B cell (primary cell): ENCODE data around the gene SELENON. TPM values are rescaled to one million over a fixed set of nuclear protein-coding genes. Genes with fewer than 3 reads are reported as not detected.
A peak's percentile ranks its signal among the peaks of the same experiment; 100 is the strongest.

ENCODE experiments used
- ATAC-seq: fragments of 200-7000 bp; cut with Tn5 transposase; one replicate; pipeline ENCODE4 v1.10.0; 2021; ENCODE audit warnings: low read depth, mild to moderate bottlenecking, moderate number of reproducible peaks, moderate library complexity
- CTCF ChIA-PET: fragments of 350-600 bp; sonication (Branson Sonifier 250); formaldehyde crosslinking; loops from one replicate; lab custom pipeline; 2021; ENCODE audit warnings: antibody characterized with exemption, inconsistent platforms; lab: Charles Lee
- POLR2A ChIA-PET: fragments of 350-600 bp; sonication (Branson Sonifier 250); formaldehyde crosslinking; loops from one replicate; lab custom pipeline; 2021; ENCODE audit warnings: antibody characterized with exemption; lab: Charles Lee
- DNase-seq: peaks from one replicate; pipeline ENCODE4 v3.0.0; 2013
- H2AFZ ChIP-seq: 2 replicates; pipeline ENCODE4 v1.6.1; 2012; ENCODE audit warnings: mild to moderate bottlenecking, low read depth, low read length; ENCODE audit not compliant: insufficient read depth, poor library complexity, severe bottlenecking
- H3K27ac ChIP-seq, 2 donors: 1 replicate in 1 of 2; 2 replicates in 1 of 2; pipeline ENCODE4 v1.5.1; 2012 to 2013; ENCODE audit warnings: low read length in 2 of 2, mild to moderate bottlenecking in 2 of 2, moderate library complexity in 1 of 2
- H3K27me3 ChIP-seq, 4 experiments: fragments of 200-600 bp in 1 of 4; sonication (generic) in 1 of 4; replicated peaks in 1 of 4; 1 replicate in 2 of 4; 2 replicates in 2 of 4; pipeline versions ENCODE4 v1.6.1 to v1.7.0; 2013 to 2016; ENCODE audit warnings: low read length in 3 of 4, mild to moderate bottlenecking in 2 of 4, mixed read lengths in 1 of 4, moderate library complexity in 1 of 4; ENCODE audit not compliant: insufficient read depth in 4 of 4, control insufficient read depth in 3 of 4; ENCODE audit errors: control extremely low read depth in 1 of 4
- H3K36me3 ChIP-seq, 2 experiments: replicated peaks in 1 of 2; 1 replicate in 1 of 2; 2 replicates in 1 of 2; pipeline versions ENCODE4 v1.6.1 to v1.7.1; 2013; ENCODE audit warnings: low read length in 1 of 2; ENCODE audit not compliant: insufficient read depth in 2 of 2, control insufficient read depth in 1 of 2; ENCODE audit errors: control extremely low read depth in 1 of 2, extremely low read depth in 1 of 2
- H3K4me1 ChIP-seq, 2 donors: fragments of 200-600 bp in 1 of 2; sonication (generic) in 1 of 2; 1 replicate in 1 of 2; 2 replicates in 1 of 2; pipeline versions ENCODE4 v1.5.1 to v1.6.1; 2013 to 2017; ENCODE audit warnings: low read length in 2 of 2; ENCODE audit not compliant: control insufficient read depth in 2 of 2, insufficient read depth in 2 of 2
- H3K4me2 ChIP-seq: replicated peaks from 2 replicates; pipeline ENCODE3; 2012; ENCODE audit warnings: mild to moderate bottlenecking, low read depth, low read length; ENCODE audit not compliant: poor library complexity, severe bottlenecking
- H3K4me3 ChIP-seq, 5 experiments: fragments of 200-600 bp in 1 of 5; sonication (generic) in 1 of 5; 1 replicate in 3 of 5; 2 replicates in 2 of 5; pipeline versions ENCODE4 v1.5.1 to v1.7.0; 2011 to 2016; ENCODE audit warnings: low read length in 4 of 5, mild to moderate bottlenecking in 4 of 5, low read depth in 2 of 5, control low read depth in 1 of 5, moderate library complexity in 1 of 5; ENCODE audit not compliant: insufficient read depth in 1 of 5; ENCODE audit errors: control extremely low read depth in 1 of 5, extremely low read depth in 1 of 5
- H3K79me2 ChIP-seq: fragments of 200-600 bp; sonication (generic); one replicate; pipeline ENCODE4 v1.6.0; 2016; ENCODE audit warnings: low read length; ENCODE audit not compliant: control insufficient read depth, insufficient read depth
- H3K9ac ChIP-seq: fragments of 200-600 bp; sonication (generic); 2 replicates; pipeline ENCODE4 v1.6.1; 2017; ENCODE audit warnings: mild to moderate bottlenecking, low read length, moderate library complexity
- H3K9me3 ChIP-seq, 3 donors: one replicate each; pipeline versions ENCODE4 v1.6.1 to v1.7.1; 2013; ENCODE audit warnings: low read length in 2 of 3; ENCODE audit not compliant: control insufficient read depth in 2 of 3, insufficient read depth in 1 of 3; ENCODE audit errors: control extremely low read depth in 1 of 3
- H4K20me1 ChIP-seq: 2 replicates; pipeline ENCODE4 v1.6.0; 2012; ENCODE audit warnings: mild to moderate bottlenecking, low read length; ENCODE audit not compliant: insufficient read depth, control insufficient read depth, poor library complexity, severe bottlenecking
- H3K27ac Mint-ChIP-seq: one replicate; pipeline ENCODE4 v1.8.0; 2021; ENCODE audit warnings: mixed read lengths
- H3K27me3 Mint-ChIP-seq: one replicate; pipeline ENCODE4 v1.8.0; 2021; ENCODE audit warnings: mixed read lengths
- H3K4me1 Mint-ChIP-seq: one replicate; pipeline ENCODE4 v1.8.0; 2021; ENCODE audit warnings: mixed read lengths
- H3K4me3 Mint-ChIP-seq: one replicate; pipeline ENCODE4 v1.8.0; 2021; ENCODE audit warnings: mixed read lengths
- H3K9me3 Mint-ChIP-seq: one replicate; pipeline ENCODE4 v1.8.0; 2022; ENCODE audit warnings: mixed read lengths; ENCODE audit not compliant: insufficient read depth
- CTCF ChIP-seq: fragments of 200-600 bp; IDR thresholded peaks from one replicate; pipeline ENCODE4 v1.8.0; 2022; ENCODE audit warnings: antibody characterized with exemption, mild to moderate bottlenecking
- EZH2 ChIP-seq: IDR thresholded peaks from 2 replicates; pipeline ENCODE4 v1.6.1; 2012; ENCODE audit warnings: borderline replicate concordance, low read depth, mild to moderate bottlenecking, moderate library complexity, low read length; ENCODE audit not compliant: insufficient read depth, poor library complexity, severe bottlenecking
- WGBS: methylation state at CpG from one replicate; pipeline ENCODE4 v1.1.5; 2013; ENCODE audit warnings: missing lambda C conversion rate; ENCODE audit not compliant: insufficient coverage; 5-methylcytosine and 5-hydroxymethylcytosine counted together
- intact Hi-C: fragments of 100-400 bp; cut with micrococcal nuclease; formaldehyde crosslinking; loops from one replicate; pipeline ENCODE4 v1.10.0; 2022
- polyA plus RNA-seq: library from polyadenylated mRNA; depleted of rRNA; stranded (reverse); fragments of >200 nt; gene quantifications from 2 replicates; pipeline ENCODE4 v1.2.3, GENCODE V29; 2012
- total RNA-seq, 2 donors: library from RNA; stranded (reverse); fragments of 120-200 nt in 1 of 2; gene quantifications; 1 replicate in 1 of 2; 2 replicates in 1 of 2; pipeline versions ENCODE4 v1.2.3 to v1.2.4, GENCODE V29; 2013 to 2022

SELENON gene
- total and polyA plus RNA-seq, 2 donors (not counting 1 experiment from before 2014, with no cell fraction given), result 10.9 to 16.5 TPM

GRCh38 chr1:25765136-25765922 lies 34.7 kb upstream of the SELENON start:
- Histone ChIP-seq H3K4me1 (peaks cover 0 to 3% of the 10 kb centered on the region in 2 donors), H3K4me3 (no peak overlapping the region), H3K9me3 (no peaks in the 10 kb centered on the region), H4K20me1 (no peaks in the 10 kb centered on the region), H3K4me2 (no peak overlapping the region), H3K36me3 (no peaks in the 10 kb centered on the region), H3K27me3 (peaks cover 0 to 8% (median 0%) of the 10 kb centered on the region in 4 experiments), H3K9ac (no peak overlapping the region), H3K79me2 (no peaks in the 10 kb centered on the region), H3K27ac (no peak overlapping the region), H2AFZ (peak overlapping the region; percentile 54)
- H3K4me1 Mint-ChIP-seq, result peaks cover 4% of the 10 kb centered on the region
- peaks cover 13% of the 10 kb centered on the region for H3K27me3 Mint-ChIP-seq
- DNase-seq, result no peak
- no peak overlapping the region for H3K27ac Mint-ChIP-seq
- no peak overlapping the region for H3K4me3 Mint-ChIP-seq
- CTCF ChIA-PET, result interaction anchor here (0.9 kb wide), 1 partner anchor 261 kb away, joined by 3 read pairs; no protein-coding TSS in a partner anchor
- 30% methylated on average over 4 of the region's 8 CpGs for whole genome bisulfite sequencing
- no peaks in the 10 kb centered on the region for H3K9me3 Mint-ChIP-seq
- no peak for ATAC-seq
- TF ChIP-seq CTCF, result no peak
- TF ChIP-seq EZH2, result no peak
- intact Hi-C loops, result no loop called here
- POLR2A ChIA-PET, result no interaction called here

- intact Hi-C loops, result no loop called here
- POLR2A ChIA-PET, result no interaction called here
- peaks cover 9% of the 10 kb centered on the region for H3K4me1 Mint-ChIP-seq
- H3K27me3 ChIP-seq, result peaks cover 0 to 13% (median 0%) of the 10 kb centered on the region in 4 experiments
- no peak overlapping the region for H3K27ac Mint-ChIP-seq
- CTCF ChIA-PET, result interaction anchor here (0.9 kb wide), 1 partner anchor 262 kb away, joined by 3 read pairs; no protein-coding TSS in a partner anchor
- H3K27me3 Mint-ChIP-seq, result peaks cover 15% of the 10 kb centered on the region
- peaks cover 3 to 9% of the 10 kb centered on the region in 2 donors for H3K4me1 ChIP-seq
- H3K4me3 Mint-ChIP-seq, result no peak overlapping the region
- H3K4me3 ChIP-seq, result no peak overlapping the region
- 40% methylated on average over 10 of the region's 13 CpGs for WGBS
- DNase-seq, result no peak
- H3K36me3 ChIP-seq, result no peaks in the 10 kb centered on the region
- H3K9me3 Mint-ChIP-seq, result no peaks in the 10 kb centered on the region
- H3K9ac ChIP-seq, result no peak overlapping the region
- no peaks in the 10 kb centered on the region for H3K9me3 ChIP-seq
- H4K20me1 ChIP-seq, result no peaks in the 10 kb centered on the region
- ATAC-seq, result no peak
- TF ChIP-seq CTCF (no peak), EZH2 (no peak)
- H3K4me2 ChIP-seq, result no peak overlapping the region
- no peak overlapping the region for H3K27ac ChIP-seq
- H3K79me2 ChIP-seq, result no peaks in the 10 kb centered on the region
- peak overlapping the region; percentile 54 for H2AFZ ChIP-seq
These were observed 33.9 kb upstream of the SELENON start for GRCh38 chr1:25765923-25766589.
